ENCODE measurements around the gene RPS27L.
"Not testable (repeated sequence)": the region's sequence is repeated elsewhere in the genome, so short reads cannot be mapped to it uniquely, and the experiment has no call there.

Gene RPS27L

DNA sequence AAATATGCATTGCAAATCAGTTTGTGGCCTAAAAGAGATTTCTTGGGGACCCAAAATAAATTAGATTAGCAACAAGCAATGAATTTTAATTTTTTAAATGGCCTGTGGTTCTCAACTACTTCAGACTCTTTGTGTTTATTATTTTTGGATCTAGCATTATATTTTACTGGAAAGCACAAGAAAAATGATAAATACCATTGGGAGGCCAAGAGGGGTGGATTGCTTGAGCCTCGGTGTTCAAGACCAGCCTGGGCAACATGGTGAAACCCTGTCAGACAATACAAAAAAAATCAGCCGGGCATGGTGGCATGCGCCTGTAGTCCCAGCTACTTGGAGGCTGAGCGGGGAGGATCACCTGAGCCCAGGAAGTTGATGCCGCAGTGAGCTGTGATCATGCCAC is 22.0 kb downstream of the RPS27L start:
- no peak for DNase-seq

GRCh38 chr15:63134245-63134985 is 22.9 kb downstream of the RPS27L start:
- DNase-seq, result no peak

GRCh38 chr15:63133786-63134185 is 23.5 kb downstream of the RPS27L start:
- DNase-seq, result no peak

DNA sequence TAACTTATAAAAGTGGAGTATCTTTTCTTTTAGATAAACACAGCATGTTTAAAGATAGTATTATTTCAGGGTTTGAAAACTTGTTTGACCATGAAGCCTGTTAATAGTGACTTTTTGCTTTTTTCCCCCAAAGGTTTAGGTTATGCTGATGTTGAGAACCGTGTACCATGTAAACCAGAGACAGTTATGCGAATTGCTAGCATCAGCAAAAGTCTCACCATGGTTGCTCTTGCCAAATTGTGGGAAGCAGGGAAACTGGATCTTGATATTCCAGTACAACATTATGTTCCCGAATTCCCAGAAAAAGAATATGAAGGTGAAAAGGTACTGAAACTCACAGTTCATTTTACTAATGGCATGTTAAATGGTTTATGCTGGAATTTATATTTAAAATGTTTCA is 30.6 kb downstream of the RPS27L start:
- no peak for DNase-seq

GRCh38 chr15:63124506-63124905 is 32.8 kb downstream of the RPS27L start:
- no peak for DNase-seq

- DNase-seq, result peak; percentile 60
Observed at GRCh38 chr15:63122002-63122875, 35.0 kb downstream of the RPS27L start.

DNA sequence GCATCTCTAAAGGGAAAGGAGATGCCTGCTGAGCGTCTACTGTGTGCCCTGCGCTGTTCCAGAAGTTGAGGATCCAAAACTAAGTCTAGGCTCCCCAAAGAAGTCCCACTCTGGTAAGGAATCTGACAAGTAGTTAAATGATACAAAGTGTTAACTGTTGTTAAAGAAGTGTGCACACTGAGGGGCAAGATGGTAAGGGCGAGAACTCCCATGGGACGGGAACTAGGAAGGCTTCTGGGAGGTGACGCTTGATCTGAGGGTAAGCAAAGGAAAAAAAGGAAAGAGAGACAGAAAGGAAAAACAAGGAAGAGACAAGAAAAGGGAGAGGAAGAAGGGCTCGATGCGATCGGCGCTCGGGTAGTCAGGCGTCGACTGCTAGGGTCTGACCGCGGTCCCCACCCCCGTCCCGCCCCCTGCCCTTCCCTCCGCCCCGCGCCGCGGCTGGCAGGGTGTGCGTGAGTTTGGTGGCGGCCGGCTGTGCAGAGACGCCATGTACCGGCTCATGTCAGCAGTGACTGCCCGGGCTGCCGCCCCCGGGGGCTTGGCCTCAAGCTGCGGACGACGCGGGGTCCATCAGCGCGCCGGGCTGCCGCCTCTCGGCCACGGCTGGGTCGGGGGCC is 35.8 kb downstream of the RPS27L start, which contains the start of gene LACTB:
Gene LACTB, plus strand, starts transcription at position 480 of the 620 bp plus-strand sequence. Its CDS starts 11 bp downstream, at position 491.
- DNase-seq, result peak; percentile 71

DNA sequence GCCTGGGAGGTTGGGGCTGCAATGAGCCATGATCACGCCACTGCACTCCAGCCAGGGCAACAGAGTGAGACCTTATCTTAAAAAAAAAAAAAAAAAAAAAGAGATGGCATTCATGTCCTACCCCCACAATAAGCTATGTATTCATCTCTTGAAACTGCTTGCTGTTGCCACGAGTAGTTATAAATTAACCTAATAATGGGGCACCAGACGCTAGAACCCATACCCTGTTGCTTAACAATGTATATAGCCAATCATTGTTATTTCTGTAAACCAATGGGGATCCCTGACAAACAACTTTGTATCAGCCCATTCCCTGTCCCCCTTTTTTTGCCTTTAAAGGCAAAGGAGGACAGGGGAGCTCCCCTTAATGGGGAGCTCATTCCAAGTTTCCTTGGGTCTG is 38.4 kb downstream of the RPS27L start:
- DNase-seq, result no peak

DNA sequence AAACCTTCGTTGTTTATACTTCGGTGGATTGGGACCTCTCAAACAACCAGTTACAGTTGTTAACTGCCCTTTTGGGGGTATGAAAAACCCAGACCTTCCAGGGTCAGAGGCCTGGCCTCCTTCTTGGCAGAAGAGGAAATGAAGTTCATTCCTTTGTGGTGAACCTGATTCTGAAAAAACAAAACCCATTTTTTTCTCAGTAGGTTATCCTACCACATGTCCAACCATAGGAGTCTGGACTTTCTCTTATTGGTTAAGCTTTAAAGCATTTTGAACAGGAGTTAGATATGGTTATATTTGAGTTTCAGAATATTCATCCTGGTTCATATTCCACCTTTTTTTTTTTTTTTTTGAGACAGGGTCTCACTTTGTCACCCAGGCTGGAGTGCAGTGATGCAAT is 42.8 kb downstream of the RPS27L start:
- DNase-seq, result no peak

- no peak for DNase-seq
Observed at GRCh38 chr15:63112871-63113270, 44.4 kb downstream of the RPS27L start.

DNA sequence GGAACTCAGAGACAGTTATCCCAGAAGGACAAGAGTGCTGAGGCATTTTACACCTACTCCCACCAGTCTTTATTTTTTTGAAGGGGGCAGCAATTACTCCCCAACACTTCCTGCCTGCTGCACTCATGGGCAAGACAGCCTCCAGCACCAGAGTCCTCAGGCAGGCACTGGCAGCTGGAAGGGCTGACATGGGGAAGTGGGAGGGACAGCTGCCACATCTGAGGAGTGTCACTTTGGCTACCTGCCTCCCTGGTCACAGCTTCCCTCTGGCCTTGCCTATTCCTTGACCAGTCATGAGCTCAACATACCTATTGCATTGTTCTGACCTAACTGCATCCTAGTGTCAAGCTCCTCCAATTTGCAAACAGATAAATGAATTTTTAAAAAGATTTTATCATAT is 45.8 kb downstream of the RPS27L start:
- DNase-seq, result no peak

- no peak for DNase-seq
Observed at GRCh38 chr15:63110428-63111026, 46.8 kb downstream of the RPS27L start.

DNA sequence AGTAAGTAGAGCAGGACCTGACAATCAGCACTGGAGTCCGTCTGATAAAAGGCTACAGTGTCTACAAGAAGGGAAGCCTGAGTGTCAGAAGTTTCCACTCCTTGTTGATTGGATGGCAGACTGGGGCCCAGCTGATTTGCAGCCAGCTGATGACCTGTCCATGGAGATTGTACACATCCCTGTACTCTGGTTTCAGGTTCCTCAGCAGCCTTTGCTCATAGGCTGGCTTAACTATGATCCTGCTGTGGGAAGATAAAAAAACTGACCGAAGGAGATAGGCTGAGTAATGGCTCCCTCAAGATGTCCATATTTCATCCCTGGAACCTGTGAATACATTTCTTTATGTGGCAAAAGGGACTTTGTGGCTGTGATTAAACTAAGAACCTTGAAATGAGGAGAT is 47.4 kb downstream of the RPS27L start:
- DNase-seq, result no peak

DNA sequence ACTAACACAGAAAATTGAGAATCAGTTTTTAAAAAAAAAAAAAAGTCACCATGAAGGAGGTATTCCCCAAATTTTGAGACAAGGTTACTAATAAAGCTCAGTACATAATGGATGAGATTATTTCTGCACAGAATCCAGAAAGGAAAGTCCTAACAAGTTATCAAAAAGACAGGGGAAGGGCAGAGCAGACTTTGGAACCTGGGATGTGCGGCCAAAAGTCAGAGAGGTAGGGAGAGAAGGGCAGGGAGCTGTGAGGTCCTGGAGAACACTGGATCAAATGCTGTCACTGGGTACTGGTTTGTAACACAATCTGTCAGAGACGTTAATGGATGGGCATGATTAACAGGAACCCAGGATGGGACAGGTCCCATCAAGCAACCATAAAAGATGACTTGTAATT is 47.8 kb downstream of the RPS27L start:
- DNase-seq, result no peak

DNA sequence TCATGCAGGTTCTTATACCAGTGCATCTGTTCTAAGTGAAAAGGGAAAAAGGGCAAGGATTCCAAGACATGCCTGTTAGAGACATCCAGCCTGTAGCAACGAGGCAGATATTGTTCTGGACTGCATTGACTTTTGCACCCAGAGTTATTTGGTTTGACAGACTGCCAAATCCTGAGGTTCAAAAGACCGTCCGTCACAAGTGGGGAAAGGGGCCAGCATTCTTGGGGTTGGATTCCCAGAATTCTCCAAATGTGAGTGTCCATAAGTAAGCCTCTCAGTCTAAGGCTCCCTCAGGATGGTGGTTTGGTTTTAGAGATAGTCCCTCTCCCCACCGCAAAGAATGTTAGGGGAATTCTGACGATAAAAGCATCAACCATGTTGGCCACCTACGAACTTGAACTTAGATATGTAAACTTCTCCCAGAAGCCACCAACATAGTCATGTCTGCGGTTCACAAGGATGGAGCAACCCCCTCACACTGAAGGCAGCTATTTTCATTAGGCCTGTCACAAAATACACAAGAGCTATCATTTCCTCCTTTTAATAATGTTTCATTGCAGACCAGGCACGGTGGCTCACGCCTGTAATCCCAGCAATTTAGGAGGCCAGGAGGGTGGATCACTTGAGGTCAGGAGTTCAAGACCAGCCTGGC is 49.3 kb downstream of the RPS27L start:
- no peak for DNase-seq

GRCh38 chr15:63105354-63105753 is 51.9 kb downstream of the RPS27L start:
- DNase-seq, result not testable (repeated sequence)

DNA sequence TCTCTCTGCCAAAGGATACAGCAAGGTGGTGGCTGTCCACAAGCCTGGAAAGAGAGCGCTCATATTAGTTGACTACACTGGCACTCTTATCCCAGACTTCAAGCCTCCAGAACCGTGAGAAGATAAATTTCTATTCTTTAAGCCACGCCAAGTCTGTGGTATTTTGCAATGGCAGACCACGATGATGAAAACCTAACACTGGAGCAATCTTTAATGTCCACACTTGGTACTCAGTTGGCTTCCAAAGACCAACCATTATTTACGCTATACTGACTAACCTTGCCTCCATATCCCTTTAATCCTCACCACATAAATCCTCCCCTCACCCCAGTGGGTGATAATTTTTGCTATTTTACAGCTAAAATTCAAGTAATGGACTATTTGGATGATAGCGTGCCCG is 52.5 kb downstream of the RPS27L start:
- DNase-seq, result no peak

DNA sequence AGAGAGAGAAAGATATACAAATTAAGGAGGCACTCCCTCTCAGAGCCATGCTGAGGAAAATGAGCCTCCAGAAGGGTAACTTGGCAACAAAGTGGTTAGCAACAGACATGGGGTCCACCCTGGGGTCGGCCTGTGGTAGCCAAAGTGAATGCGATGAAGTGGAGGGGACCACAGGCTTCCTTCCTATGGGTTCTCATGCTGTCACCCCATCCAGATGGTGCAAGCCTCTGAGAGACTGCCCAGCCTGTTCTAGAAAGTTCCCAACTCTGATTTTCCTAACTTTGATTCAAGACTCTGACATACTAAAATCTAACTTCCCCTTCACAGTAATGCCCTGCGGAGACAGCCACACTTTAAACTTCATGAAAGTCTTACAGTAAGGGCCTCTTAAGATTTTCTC is 53.9 kb downstream of the RPS27L start:
- DNase-seq, result no peak

- not testable (repeated sequence) for DNase-seq
Observed at GRCh38 chr15:63099581-63099980, 57.7 kb downstream of the RPS27L start.

DNA sequence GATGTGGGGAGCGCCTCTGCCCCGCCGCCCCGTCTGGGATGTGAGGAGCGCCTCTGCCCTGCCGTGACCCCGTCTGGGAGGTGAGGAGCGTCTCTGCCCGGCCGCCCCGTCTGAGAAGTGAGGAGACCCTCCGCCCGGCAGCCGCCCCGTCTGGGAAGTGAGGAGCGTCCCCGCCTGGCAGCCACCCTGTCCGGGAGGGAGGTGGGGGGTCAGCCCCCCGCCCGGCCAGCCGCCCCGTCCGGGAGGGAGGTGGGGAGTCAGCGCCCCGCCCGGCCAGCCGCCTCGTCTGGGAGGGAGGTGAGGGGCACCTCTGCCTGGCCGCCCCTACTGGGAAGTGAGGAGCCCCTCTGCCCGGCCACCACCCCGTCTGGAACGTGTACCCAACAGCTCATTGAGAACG is 58.4 kb downstream of the RPS27L start:
- not testable (repeated sequence) for DNase-seq
